ENCODE measurements around the gene GPR75. TPM values are rescaled to one million over a fixed set of nuclear protein-coding genes. Genes with fewer than 3 reads are reported as not detected.

GPR75 gene
- total RNA-seq, 1 experiment from 2014 or later, result 2.5 TPM

GRCh38 chr2:53903011-53903410, 43.2 kb upstream of the GPR75 start:
- no peaks in the 10 kb centered on the region for H3K9me3 ChIP-seq (ENCODE audit: control insufficient read depth, insufficient read depth, low read depth, low read length)
- in situ Hi-C loops (cut with HindIII; ENCODE audit: low pct_unique_long_range_greater_than_20kb, low sequenced_read_pairs) (no loop called here), intact Hi-C loops (cut with micrococcal nuclease; ENCODE audit: unreplicated experiment) (no loop called here)
- H3K27me3 ChIP-seq (ENCODE audit: control insufficient read depth, insufficient read depth, low read length), result no peaks in the 10 kb centered on the region
- no peak overlapping the region for H3K27ac ChIP-seq (ENCODE audit: low read length)
- no peaks in the 10 kb centered on the region for H3K4me1 ChIP-seq (ENCODE audit: control insufficient read depth, insufficient read depth, low read length)
- TF ChIP-seq POLR2AphosphoS5 (IDR thresholded peaks at IDR 0.05; ENCODE audit: low read depth, low read length) (no peak), CTCF (IDR thresholded peaks at IDR 0.05) (no peak), TCF7L2 (IDR thresholded peaks at IDR 0.05; ENCODE audit: low read depth, low read length) (no peak), REST (IDR thresholded peaks at IDR 0.05; ENCODE audit: insufficient read depth in 1 of 2, low read depth in 2 of 2, low read length in 1 of 2) (no peak), SIN3A (IDR thresholded peaks at IDR 0.05; ENCODE audit: borderline replicate concordance, insufficient read depth, low read depth, low read length) (no peak)
- peaks cover 50% of the 10 kb centered on the region for H3K36me3 ChIP-seq (ENCODE audit: control insufficient read depth, insufficient read depth, low read length)
- no peak overlapping the region for H3K4me3 ChIP-seq (ENCODE audit: low read depth in 2 of 2, low read length in 2 of 2)
- POLR2A ChIA-PET, result no interaction called here
- no peak for ATAC-seq
- TSS peak; percentile 25 for BruUV-seq (replicated peaks)
- DNase-seq (ENCODE audit: low read depth, low spot score), result no peak
- CTCF ChIA-PET, result interaction anchor here (0.7 kb wide), 1 partner anchor 11 kb away, joined by 4 read pairs; no protein-coding TSS in a partner anchor

- H3K27me3 ChIP-seq (ENCODE audit: control insufficient read depth, insufficient read depth, low read length), result no peaks in the 10 kb centered on the region
- ChIA-PET POLR2A (no interaction called here), CTCF (no interaction called here)
- no TSS peak for BruUV-seq (replicated peaks)
- H3K4me1 ChIP-seq (ENCODE audit: control insufficient read depth, insufficient read depth, low read length), result no peaks in the 10 kb centered on the region
- in situ Hi-C loops (cut with HindIII; ENCODE audit: low pct_unique_long_range_greater_than_20kb, low sequenced_read_pairs) (no loop called here), intact Hi-C loops (cut with micrococcal nuclease; ENCODE audit: unreplicated experiment) (no loop called here)
- H3K9me3 ChIP-seq (ENCODE audit: control insufficient read depth, insufficient read depth, low read depth, low read length), result no peaks in the 10 kb centered on the region
- no peak overlapping the region for H3K27ac ChIP-seq (ENCODE audit: low read length)
- ATAC-seq (no peak), DNase-seq (ENCODE audit: low read depth, low spot score) (no peak)
- TF ChIP-seq CTCF (IDR thresholded peaks at IDR 0.05) (no peak), TCF7L2 (IDR thresholded peaks at IDR 0.05; ENCODE audit: low read depth, low read length) (no peak), POLR2AphosphoS5 (IDR thresholded peaks at IDR 0.05; ENCODE audit: low read depth, low read length) (no peak)
- no peak overlapping the region for H3K4me3 ChIP-seq (ENCODE audit: low read depth in 2 of 2, low read length in 2 of 2)
- H3K36me3 ChIP-seq (ENCODE audit: control insufficient read depth, insufficient read depth, low read length), result peaks cover 41% of the 10 kb centered on the region
Observed at GRCh38 chr2:53901192-53901591, 41.4 kb upstream of the GPR75 start.
